Esophagus muscularis mucosa (tissue), 4 donors: Measurements from ENCODE around the gene CNOT4.

Experiments used
- EP300 ChIP-seq: sonication (generic); formaldehyde crosslinking; IDR thresholded peaks from one replicate; pipeline ENCODE4 v1.6.1; 2017; ENCODE audit warnings: antibody characterized with exemption
- POLR2A ChIP-seq: fragments of 450-650 bp; IDR thresholded peaks from one replicate; pipeline ENCODE4 v1.6.1; 2017; ENCODE audit warnings: antibody characterized with exemption, moderate library complexity, mild to moderate bottlenecking, low read depth
- POLR2AphosphoS5 ChIP-seq, 2 donors: sonication (generic); formaldehyde crosslinking; IDR thresholded peaks; one replicate each; pipeline ENCODE4 v1.6.1; 2017; ENCODE audit warnings: antibody characterized with exemption in 2 of 2
- TF ChIP-seq, protein P1 (sequence below), 3 experiments: fragments of 200-600 bp in 2 of 3; fragments of 450-650 bp in 1 of 3; sonication (generic) in 2 of 3; IDR thresholded peaks; one replicate each; pipeline ENCODE4 v1.5.1; 2017 to 2019; ENCODE audit warnings: antibody characterized with exemption in 3 of 3, mild to moderate bottlenecking in 2 of 3, moderate library complexity in 1 of 3

DNA sequence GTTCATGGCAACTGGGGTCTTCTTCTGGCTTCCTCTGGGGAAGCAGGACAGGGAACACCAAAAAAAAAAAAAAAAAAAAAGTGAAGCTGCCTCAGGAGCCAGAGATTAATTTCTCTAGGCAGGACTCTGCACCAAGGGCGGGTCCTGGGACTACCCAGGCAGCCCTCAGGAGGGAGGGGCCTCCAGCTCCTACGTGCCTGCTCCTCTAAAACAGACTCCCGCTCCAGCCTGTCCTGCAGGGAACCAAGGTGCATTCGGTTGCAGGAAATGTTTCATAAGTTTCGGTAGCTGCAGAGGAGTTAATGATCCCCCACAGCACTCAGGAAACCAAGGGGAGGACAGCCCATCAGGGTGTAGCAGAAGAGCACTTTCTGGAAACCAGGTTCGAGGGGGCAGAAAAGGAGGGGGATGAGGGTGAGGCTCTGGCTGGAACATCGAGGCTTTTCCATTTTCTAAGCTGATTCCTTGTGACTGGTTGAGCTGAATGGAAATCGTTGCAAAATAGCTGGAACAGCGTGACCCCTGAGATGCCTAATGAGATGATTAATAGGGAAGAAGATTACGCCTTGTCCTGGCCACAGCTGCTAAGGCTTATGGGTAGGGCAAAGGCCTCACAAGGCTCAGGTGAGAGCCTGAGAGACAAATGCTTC lies 192.1 kb downstream of the CNOT4 start:
- TF ChIP-seq, protein P1, sequence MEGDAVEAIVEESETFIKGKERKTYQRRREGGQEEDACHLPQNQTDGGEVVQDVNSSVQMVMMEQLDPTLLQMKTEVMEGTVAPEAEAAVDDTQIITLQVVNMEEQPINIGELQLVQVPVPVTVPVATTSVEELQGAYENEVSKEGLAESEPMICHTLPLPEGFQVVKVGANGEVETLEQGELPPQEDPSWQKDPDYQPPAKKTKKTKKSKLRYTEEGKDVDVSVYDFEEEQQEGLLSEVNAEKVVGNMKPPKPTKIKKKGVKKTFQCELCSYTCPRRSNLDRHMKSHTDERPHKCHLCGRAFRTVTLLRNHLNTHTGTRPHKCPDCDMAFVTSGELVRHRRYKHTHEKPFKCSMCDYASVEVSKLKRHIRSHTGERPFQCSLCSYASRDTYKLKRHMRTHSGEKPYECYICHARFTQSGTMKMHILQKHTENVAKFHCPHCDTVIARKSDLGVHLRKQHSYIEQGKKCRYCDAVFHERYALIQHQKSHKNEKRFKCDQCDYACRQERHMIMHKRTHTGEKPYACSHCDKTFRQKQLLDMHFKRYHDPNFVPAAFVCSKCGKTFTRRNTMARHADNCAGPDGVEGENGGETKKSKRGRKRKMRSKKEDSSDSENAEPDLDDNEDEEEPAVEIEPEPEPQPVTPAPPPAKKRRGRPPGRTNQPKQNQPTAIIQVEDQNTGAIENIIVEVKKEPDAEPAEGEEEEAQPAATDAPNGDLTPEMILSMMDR (IDR thresholded peaks at IDR 0.05): no peak
- no peak for TF ChIP-seq POLR2AphosphoS5 (IDR thresholded peaks at IDR 0.05)
- TF ChIP-seq EP300: no peak
- TF ChIP-seq POLR2A: no peak
